SKM-1 (cell line): ENCODE results near the gene PFKM.
"Not testable (repeated sequence)": the region's sequence is repeated elsewhere in the genome, so short reads cannot be mapped to it uniquely, and the experiment has no call there.

Source experiments
- DNase-seq: peaks from one replicate; lab custom pipeline; 2025; ENCODE audit not compliant: unreplicated experiment; lab: John Stamatoyannopoulos, UW

PFKM gene

DNA sequence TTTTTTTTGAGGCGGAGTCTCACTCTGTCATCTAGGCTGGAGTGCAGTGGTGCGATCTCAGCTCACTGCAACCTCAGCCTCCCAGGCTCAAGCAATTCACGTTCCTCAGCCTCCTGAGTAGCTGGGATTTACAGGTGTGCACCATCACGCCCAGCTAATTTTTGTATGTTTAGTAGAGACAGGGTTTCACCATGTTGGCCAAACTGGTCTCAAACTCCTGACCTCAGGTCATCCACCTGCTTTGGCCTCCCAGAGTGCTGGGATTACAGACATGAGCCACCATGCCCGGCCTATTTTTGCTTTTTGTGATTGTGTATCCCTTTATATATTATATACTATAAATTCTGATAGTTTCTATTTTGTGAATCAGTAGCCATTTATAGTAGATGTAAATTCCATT, 36.6 kb downstream of the PFKM start:
- DNase-seq = not testable (repeated sequence)

DNA sequence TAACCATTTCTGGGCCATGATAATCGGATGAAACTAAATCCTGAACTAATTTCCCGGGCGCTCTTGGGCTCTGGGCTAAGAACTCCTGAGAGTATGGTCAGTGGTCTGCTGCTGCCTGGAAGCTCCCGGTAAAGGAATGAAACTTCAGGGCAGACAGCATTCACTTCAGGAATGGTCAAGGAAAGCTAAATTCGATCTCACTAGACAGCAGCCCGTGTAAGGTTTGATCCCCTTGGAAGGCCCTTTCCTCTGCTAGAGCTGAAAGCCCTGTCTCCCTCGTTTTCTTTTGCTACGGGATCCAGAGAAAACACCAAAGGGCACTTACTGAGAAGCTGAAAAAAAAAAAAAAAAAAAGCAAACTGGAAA, 37.5 kb downstream of the PFKM start:
- no peak for DNase-seq

DNA sequence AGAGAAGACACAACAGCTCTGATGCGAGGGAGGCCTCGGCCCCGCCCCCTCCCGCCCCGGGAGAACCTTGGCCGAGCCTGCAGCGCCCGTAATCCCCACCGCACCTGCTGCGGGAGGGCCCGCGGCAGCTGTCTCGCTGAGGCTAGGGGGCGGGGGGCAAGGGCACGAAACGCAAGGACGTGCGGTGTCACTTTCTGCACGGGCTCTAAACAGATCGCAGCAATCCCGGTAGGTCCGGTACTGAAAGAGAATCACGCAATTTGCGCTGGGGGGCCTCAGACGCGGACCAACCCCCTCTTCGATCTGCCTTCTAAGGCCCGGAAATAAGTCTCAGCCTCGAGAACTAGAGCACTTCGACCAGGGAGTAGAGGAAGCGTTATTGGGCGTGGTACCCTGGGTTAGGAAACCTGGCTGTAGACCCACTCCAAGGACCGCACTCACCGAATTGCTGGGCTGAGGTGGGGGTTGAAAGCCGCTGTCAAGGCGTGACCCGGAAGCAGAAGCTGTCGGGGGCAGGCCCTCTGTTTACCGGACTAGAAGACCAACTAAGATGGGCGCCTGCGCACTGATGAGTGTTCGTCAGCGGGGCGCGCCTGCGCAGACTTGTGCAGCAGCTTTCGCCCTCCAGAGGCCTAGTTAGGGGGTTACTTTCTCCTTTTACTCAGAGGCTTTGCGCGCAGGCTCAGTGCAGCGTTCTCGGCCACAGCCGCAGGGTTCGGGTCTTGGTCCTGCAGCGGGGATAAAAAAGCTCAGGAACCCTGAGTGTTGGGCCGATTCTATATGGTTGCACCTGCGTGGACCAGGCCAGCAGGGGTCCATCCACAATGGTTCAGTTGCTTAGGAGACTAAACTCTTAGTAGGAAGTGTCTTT, 38.1 kb downstream of the PFKM start, which contains the start of gene ASB8:
ASB8 (minus strand) TSS at position 498 of the 871 bp plus-strand sequence. CDS start 4,019 bp downstream, outside the sequence.
- peak; percentile 88 for DNase-seq

DNA sequence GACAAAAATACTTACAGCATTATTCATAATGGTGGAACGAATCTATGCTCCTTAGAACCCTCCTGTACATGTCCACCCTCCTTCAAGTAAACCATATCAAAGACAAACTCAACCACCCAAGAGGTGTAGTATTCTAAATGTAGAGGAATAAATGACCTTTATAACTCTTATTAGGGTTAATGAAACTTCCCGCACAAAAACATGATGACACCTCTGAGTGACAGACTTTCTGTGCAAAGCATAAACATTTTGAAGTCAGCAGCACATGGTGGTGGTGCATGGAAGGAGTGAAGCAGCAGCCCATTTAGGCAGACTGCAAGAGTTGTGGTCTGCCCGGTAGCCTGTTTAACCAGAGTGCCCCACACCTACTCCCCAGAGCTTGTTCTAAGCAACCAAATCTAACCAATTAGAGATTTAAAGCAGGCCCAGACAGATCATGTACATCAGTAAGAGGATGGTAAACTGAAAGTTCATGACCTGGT, 38.8 kb downstream of the PFKM start:
- no peak for DNase-seq

DNA sequence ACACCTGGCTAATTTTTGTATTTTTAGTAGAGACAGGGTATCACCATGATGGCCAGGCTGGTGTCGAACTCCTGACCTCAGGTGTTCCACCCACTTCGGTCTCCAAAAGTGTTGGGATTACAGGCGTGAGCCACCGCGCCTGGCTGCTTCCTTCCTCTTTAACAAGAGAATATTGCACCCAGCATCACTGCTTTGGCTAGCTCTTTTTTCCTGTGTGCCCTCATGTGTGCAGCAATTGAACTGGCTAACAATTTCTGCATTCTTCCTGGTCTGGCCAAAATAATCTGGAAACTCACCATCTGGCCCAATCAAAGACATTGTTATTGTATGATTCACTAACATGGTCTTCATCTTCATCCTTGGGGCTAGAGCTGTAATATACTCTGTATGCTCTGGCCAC, 40.9 kb downstream of the PFKM start:
- no peak for DNase-seq

DNA sequence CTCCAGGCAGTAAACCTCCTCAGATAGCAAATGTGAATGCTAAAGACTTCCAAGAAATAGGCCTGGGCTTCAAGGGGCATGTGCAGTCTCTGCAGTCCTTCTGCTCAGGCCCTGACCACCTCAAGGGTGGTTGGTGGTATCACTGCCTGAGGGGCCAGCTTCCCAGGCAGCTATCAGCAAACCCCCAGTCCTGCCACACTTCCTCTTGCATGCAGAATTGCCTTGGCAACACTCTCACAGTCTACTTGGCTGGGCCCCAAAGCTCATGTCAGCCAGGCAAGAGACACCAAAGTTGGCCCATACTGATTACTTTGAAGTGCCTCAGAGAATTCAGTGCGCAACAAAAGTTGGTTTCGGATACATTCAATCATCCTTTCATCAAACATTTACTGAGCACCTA, 41.6 kb downstream of the PFKM start:
- no peak for DNase-seq

DNA sequence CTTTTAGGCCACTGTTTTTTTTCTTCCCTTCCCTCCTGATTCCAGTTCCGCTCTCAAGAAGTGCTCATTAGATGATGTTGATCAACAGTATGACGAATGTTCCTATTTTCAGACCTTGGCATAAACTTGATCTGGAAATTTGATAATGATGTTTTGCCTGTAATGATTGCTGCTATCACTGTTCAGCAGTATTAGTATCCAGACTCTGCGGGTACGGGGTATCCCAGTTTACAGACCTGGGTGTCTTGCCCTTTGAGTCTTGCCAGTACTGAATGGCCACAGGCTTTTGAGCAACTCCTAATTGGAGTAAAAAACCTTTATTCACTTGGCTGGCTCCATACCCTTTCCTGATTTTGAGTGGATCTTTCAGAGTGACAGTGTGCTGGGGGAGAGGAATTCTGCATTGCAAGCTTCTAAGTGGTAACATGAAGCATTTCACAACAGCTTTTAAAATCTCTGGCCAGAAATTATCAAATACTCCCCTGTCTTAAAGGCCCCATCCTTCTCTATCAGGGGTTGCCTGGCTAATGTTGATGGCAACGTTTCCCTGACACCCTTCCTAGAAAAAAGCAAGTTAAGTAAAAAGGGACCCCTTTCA, 44.1 kb downstream of the PFKM start:
- no peak for DNase-seq

DNA sequence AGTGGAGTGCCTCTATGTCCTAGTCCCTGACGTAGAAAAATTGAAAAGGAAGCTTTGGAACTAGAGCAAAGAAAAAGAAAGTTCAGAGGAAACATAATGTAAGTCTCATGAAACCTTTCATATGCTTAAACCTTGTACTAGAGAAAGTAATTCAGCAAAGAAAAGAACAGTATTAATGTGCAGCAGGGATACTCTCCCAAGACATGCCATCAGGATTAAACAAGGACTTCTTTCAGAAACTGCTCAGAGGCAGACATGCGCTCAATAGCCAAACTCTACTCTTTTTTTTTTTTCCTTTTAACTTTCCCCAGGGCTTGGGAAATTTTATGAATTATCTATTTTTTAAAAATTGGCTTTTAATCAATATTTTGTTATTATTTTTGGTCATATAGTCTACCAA, 45.3 kb downstream of the PFKM start:
- DNase-seq = no peak

DNA sequence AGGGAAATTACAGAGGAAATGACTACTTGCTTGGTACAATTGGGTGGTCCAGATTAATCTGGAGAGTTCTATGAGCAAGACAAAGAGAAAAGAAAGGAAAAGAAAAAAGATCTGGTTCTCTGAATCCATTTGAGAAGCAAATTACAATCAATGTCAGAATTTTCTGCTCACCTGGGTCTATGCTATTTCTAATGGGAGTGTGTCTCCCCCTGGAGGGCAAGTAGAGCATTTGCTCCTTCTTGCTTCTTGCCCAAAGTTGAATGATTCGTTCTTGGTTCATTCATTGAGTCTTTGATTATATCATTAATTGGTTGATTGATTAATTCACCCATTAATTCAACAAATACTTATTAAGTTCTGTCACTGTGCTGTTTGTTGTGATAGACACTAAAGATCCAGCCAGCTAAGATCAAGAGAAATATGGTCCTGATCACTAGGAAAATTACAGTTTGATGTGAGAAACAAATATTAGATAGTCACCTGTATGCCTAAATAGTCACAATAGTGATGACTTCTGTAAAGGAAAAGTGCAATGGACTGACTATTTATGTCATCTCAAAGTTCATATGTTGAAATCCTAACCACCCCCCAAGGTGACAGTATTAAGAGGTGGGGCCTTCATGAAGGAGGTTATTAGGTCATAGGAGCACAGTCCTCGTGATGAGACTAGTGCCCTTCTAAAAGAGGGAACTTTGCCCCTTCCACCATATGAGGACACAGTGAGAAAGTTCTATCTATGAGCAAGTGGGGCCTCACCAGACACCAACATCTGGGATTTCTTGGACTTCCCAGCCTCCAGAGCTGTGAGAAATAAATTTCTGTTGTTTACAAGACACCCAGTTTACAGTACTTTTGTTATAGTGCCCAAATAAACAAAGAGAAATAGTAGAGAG, 46.2 kb downstream of the PFKM start:
- peak; percentile 32 for DNase-seq

DNA sequence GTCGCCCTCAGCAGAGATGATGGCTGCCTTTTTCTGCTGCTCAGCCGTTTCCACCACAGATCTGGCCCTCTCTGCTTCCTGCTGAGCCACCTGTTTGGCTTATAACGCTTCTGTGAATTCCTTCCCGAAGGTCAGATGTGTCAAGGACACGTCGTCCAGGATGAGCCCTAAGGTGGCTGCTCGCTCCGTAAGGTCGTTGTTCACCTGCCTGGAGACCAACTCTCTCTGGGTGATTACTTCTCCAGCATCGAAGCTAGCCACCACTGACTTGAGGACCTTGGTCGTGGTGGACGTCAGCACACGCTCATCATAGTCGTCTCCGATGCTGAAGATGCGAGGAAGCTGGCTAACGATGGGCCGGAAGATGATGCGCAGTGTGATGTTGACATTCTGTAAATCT, 49.8 kb downstream of the PFKM start:
- no peak for DNase-seq

DNA sequence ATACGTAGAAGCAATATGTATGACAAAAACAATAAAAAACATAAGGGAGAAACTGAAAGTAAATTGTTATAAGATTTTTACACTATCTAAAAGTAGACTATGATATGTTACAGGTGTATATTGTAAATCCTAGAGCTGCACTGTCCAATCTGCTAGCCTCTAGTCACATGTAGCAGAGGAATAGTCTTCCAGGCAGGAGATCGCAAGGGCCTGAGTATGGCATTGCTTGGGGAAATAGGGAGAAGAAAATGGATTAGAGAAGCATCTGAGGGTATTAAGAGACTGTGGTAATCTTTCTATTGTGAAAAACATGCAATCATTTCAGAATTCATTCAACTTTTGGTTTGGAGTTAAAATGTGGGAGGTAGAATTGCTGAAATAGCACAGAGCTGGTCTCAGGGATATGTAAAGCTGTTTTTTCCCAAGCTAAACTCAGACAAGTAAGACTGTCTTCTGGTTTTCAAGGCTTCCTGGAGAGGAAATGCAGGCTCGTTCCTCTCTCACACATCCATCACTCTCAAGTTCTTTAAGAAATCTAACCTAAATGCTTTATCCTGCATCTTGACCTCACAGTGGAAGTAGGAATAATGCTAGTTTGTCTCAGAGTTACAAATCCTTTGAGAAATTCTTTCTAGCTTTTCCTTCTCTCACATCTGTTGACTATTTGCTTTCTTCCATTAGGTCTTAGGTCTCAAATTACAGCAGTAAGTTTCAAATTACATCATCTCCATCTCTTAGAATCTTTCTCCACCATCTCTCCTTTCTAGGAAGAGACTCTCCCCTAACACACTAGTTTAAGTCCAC, 56.7 kb downstream of the PFKM start:
- no peak for DNase-seq

DNA sequence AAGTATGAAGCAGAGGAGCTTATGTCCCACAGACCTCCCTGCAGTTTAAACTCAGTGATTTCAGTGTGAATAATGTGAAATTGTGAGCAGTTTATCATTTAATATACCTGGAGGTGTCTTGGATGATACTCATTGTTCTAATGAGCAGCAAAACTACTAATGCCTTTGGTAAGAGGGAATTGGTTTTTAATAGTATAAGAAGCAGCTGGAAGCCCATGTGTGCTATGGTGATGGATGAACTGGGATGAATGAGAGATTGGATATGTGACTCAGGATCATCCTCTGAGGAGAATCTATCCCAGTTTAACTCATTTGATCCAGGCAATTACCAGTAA, 57.2 kb downstream of the PFKM start:
- no peak for DNase-seq

DNA sequence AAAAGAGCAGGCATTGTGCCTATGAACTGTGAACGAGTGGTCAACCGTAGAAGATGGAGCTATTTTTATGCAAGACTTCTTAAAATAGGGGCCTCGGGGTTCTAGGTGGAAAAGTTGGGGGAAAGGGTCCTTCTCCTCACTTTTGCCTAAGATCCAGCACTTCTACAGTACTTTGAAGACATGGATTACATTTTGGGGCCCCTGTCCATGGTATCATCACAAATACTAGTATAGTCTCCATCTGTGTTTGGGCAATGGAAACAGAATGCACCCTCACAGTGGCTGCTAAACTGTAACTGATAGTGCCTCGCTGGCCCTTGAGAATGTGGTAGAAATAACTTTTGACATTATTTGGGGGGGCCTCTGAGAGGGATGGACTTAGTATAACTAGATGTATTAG, 58.8 kb downstream of the PFKM start:
- no peak for DNase-seq

DNA sequence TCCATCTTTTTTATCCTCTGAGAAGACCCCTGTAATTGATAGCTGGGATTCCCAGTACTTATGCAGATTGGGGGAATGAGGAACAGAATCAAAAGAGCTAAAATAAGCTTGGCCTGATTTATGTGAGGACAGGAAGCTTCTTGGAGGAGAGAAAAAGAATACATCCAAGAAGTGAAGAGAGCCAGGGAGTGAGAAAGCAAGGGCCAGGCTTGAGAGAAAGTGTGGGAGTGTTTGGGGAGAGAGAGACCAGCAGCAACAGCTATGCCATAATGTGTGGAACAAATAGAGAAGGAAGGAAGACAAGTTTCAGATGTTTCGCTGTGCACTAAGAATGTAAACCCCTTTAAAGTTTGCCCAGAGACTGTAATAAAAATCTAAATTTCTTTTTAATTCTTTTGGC, 60.3 kb downstream of the PFKM start:
- no peak for DNase-seq

DNA sequence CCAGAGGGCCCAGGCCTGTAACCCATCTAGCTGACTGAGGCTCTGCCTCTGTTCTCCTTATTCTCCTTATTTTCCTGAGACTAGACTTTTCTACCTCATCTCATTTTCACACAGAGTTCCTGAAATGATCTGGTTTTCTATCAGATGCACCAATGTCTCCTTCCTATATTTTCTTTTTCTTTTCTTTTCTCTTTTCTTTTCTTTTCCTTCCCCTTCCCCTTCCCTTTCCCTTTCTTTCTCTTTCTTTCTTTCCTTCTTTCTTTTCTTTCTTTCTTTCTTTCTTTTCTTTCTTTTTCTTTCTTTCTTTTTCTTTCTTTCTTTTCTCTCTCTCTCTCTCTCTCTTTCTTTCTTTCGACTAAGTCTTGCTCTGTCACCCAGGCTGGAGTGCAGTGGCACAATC, 61.3 kb downstream of the PFKM start:
- no peak for DNase-seq

DNA sequence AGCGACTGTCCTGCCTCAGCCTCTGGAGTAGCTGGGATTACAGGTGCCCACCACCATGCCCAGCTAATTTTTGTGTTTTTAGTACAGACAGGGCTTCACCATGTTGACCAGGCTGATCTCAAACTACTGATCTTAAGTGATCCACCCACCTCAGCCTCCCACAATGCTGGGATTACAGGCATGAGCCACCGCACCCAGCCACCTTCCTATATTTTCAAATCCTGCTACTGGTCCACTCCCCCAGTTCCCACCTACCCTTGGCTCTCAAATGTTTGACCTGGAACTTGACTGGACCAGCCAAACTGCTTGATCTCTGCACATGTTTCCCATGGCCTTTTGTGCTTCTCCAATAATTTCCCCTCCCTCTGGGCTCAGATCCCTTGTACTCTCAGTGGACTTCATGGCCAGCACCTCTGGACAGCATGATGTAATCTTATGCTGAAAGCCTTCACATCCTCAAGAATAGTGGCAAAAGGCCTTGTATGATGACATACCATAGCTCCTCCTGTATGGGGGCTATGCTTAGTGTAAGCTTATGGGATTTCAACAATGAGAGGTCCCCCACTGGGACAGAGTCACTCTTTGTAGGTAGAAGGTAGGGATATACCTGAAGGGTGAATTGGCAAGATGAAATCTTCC, 61.8 kb downstream of the PFKM start:
- DNase-seq = no peak

DNA sequence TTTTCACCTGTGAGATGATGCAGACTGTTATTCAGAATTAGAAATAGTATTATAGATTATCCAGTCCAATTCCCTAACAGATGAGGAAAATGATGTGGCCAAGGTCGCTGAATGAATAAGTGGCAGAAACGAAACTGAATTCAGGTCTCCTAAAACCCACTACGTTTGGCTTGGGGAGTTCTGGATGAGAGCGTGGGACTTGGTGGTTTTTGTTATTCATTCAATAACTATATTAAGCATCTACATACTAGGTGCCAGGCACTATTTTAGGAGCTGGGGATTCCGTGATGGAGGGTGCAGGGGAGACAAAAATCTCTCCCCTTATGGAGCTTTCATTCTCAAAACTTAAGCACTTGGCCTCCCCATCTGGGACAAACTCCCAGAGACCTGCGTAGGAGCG, 63.5 kb downstream of the PFKM start:
- DNase-seq = no peak

DNA sequence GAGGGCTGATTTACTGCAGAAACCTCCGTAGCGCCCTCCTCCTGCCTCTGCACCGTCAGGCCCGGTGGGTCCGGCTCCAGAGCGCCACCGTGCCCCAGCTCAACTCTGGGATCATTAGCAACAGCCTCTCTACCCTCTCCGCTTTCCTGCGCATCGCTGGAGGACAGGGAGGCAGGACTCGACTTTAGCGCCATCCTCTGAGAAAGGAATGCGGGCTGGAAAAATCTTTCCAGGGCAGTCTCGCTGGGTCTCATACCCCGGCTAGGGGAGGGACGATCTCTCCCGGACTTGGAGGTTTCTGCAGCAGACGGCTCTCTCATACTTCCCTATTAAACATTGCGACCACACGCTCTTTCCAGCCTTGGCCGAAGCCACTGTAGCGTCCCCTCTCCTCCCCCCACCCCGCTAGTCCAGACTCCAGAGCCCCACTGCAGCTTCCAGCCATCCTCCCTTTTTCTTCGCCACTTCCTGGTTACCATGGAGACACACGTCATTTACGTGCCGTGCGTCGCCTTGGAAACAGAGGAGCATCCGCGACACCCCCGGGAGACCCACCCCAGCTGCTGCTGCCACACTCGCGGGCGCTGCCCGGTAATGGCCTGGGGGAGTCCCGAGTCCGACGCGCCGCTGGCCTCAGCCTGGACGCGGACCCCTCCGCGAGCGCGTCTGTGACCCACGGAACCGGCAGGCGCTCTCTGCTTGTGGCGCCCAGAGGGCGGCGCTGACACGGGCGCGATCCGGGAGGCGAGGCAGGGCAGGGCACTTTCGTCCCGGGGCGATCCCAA, 64.1 kb downstream of the PFKM start, which contains the start of gene CCDC184:
CCDC184 (plus strand) TSS at position 554 of the 785 bp plus-strand sequence. CDS start 479 bp downstream, outside the sequence.
- DNase-seq = no peak

DNA sequence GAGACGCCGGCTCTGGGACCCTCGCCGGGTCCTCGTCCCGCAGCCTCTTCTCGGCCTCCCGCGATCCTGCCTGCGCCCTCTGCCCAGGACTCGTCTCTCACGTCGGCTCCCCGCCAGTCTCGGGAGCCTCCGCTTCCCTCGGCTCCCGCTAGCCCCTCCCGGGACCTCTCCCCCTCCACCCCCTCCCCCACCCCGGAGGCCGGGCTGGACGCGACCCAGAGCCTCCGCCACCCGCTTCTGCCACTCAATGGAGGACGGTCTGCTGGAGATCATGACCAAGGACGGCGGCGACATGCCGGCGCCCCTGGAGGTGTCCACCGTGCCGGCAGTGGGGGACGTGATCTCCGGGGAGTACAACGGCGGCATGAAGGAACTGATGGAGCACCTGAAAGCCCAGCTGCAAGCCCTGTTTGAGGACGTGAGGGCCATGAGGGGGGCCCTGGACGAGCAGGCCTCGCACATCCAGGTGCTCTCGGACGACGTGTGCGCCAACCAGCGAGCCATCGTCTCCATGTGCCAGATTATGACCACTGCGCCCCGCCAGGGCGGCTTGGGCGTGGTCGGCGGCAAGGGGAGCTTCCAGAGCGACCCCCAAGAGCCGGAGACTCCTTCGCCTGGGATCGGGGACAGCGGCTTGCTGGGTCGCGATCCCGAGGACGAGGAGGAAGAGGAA, 64.8 kb downstream of the PFKM start:
- DNase-seq = no peak
